D721Med (cell line): ENCODE measurements around the gene PMS1.

Experiments used
- DNase-seq: peaks from one replicate; pipeline ENCODE4 v3.0.0; 2011; ENCODE audit warnings: low spot score; ENCODE audit not compliant: insufficient read length
- FAIRE-seq: peaks from 2 replicates; lab custom pipeline; 2011; peaks lifted over from hg19 to GRCh38; lab: Jason Lieb, UNC
- CTCF ChIP-seq: IDR thresholded peaks from 2 replicates; pipeline ENCODE4 v1.5.1; 2012; ENCODE audit warnings: mild to moderate bottlenecking, control low read depth; ENCODE audit not compliant: insufficient read depth; ENCODE audit errors: missing control alignments

The PMS1 gene

GRCh38 chr2:189848276-189848675 is 64.0 kb downstream of the PMS1 start:
- no peak for FAIRE-seq

GRCh38 chr2:189849550-189849949 is 65.3 kb downstream of the PMS1 start:
- no peak for FAIRE-seq
- TF ChIP-seq CTCF: no peak

More at GRCh38 chr2:189848276-189848675, 64.0 kb downstream of the PMS1 start:
- TF ChIP-seq CTCF: no peak
- no peak for DNase-seq

DNA sequence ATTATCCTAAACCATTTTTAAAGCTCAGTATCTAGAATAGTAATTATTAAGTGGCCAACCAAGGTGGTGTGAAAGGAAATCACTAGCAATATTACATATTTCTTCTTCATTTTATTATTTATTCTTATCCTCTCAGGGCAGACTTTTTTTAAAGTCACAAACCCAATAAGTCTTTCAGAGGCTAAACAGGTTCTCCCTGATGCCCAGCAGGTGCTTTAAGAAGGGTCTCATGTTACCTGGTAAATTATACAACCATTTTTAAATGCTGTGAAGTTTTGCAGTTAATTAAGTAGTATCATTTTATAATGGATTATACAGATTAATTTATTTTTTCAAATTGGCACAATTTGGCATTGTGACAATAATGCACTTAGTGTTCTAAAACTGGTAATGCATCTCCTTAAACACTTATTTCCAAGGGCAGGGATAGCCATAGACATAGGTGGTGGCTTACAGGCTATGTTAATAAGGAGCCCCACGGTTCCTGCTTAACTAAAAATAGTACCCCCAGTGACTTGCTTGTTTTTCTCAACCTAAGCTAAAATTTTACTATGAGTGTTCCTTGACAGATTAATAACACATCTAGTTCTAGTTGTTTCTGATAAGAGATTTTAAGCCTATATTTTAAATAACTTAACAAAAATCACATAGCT is 67.0 kb downstream of the PMS1 start:
- no peak for DNase-seq
- peak; percentile 44 for FAIRE-seq
- no peak for TF ChIP-seq CTCF

More at GRCh38 chr2:189849550-189849949, 65.3 kb downstream of the PMS1 start:
- DNase-seq: no peak

DNA sequence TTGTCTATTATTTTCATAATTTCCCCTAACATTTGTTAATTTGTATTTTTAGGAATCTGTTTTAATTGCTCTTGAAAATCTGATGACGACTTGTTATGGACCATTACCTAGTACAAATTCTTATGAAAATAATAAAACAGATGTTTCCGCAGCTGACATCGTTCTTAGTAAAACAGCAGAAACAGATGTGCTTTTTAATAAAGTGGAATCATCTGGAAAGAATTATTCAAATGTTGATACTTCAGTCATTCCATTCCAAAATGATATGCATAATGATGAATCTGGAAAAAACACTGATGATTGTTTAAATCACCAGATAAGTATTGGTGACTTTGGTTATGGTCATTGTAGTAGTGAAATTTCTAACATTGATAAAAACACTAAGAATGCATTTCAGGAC is 69.9 kb downstream of the PMS1 start:
- FAIRE-seq: peak; percentile 73

GRCh38 chr2:189854940-189855339 is 70.7 kb downstream of the PMS1 start:
- no peak for DNase-seq
- no peak for TF ChIP-seq CTCF
- no peak for FAIRE-seq

More for the DNA sequence above, 69.9 kb downstream of the PMS1 start:
- no peak for DNase-seq
- TF ChIP-seq CTCF: no peak

DNA sequence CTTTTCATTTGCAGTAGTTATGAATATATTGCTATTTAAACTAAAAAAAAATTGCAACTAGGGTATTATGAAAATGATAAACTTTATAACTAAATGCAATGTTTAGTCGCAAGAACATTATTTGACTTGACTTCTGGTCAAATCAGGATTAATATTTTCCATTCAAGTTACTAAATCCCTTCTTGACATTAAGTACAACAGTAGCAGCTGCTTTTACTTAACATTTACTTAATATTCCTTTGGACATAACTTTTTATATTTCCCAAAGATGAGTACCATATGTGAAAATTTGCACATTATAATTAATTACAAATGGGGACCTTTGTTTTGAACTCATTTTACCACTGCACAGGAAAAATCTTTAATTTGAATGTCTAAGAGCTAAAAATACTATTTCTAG is 74.0 kb downstream of the PMS1 start:
- FAIRE-seq: no peak
- DNase-seq: no peak
- TF ChIP-seq CTCF: no peak

GRCh38 chr2:189860161-189860560 is 75.9 kb downstream of the PMS1 start:
- no peak for FAIRE-seq
- no peak for DNase-seq
- TF ChIP-seq CTCF: no peak
